ENCODE results near the gene RAB3IP.

The RAB3IP gene

DNA sequence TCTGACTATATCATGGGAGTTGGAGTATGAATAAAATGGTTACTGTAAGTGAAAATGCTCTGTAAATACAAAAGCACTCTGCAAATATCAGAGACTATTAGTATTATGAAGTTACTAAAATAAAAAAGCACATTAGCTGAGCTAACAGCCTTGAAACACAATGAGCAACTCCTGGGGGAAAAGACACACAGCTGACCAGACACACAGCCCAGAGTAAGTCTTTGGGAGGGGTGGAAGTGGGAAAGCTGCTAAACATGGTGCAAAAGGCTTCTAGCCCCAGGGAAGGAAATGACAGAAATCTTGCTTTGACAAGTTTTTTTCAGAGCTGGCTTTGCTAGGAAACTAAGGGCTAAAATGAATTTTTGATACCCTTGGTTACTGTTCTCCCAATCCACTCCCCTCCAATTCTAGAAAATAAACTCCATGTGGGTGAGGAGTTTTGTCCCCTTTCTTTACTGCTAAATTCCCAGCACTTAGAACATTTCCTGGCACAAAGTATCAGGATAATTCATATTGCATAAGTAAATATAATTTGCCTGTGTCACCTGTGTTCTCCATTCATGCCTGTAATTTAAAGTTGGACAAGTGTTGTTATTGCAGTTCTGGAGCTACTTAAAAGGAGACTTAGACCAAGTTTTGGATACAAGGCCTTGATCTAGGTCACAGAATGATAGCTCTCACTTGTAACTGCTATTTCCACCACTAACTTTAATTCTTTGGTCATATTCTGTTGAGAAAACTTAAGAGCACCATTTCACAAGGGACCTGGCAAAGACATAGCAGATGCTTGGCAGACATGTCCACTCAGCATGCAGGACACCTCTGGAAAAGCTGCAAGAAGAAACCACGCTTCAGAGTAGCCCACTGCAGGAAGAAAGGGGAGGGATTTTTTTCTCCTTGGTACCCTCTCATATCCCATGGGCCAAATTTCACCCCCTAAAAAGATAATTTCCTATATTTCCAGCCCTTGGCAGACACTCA lies 19.0 kb upstream of the RAB3IP start:
- Histone ChIP-seq H3K4me1 (ENCODE audit: control insufficient read depth in 1 of 2, insufficient read depth in 1 of 2, low read depth in 1 of 2, low read length in 1 of 2) (no peaks in the 10 kb centered on the region), H3K27ac (no peak overlapping the region), H3K36me3 (no peaks in the 10 kb centered on the region), H3K27me3 (peaks cover 9% of the 10 kb centered on the region), H3K4me3 (ENCODE audit: low read depth in 1 of 2, low read length in 1 of 2) (no peak overlapping the region), H3K9me3 (no peaks in the 10 kb centered on the region)
- TF ChIP-seq CTCF (IDR thresholded peaks at IDR 0.05), result no peak

GRCh38 chr12:69720750-69721149 lies 17.9 kb upstream of the RAB3IP start:
- H3K27me3 ChIP-seq, result peaks cover 9% of the 10 kb centered on the region
- no peak for TF ChIP-seq CTCF (IDR thresholded peaks at IDR 0.05)
- H3K36me3 ChIP-seq, result no peaks in the 10 kb centered on the region
- no peaks in the 10 kb centered on the region for H3K4me1 ChIP-seq (ENCODE audit: control insufficient read depth in 1 of 2, insufficient read depth in 1 of 2, low read depth in 1 of 2, low read length in 1 of 2)
- H3K27ac ChIP-seq, result no peak overlapping the region
- no peaks in the 10 kb centered on the region for H3K9me3 ChIP-seq
- no peak overlapping the region for H3K4me3 ChIP-seq (ENCODE audit: low read depth in 1 of 2, low read length in 1 of 2)

DNA sequence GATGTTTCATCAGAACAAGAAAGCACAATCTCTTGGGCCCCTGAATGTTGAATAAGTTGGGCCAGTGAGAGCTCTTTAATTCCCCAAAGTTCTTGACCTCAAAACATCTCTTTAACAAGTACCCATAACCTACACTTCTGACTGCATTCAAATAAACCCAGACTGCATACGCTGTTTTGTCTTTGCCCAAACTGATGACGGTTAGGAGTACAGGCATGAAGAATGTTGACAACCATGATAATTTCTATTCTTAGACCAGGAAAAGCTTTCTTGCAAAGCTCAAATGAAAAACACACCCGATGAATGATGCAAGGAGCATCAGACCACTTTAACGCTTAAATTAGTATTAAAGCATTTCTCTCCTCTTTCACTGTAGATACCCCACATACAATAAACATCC lies 11.7 kb upstream of the RAB3IP start:
- no peak for TF ChIP-seq CTCF (IDR thresholded peaks at IDR 0.05)

GRCh38 chr12:69732088-69732487 lies 6.6 kb upstream of the RAB3IP start:
- H3K9me3 ChIP-seq, result no peaks in the 10 kb centered on the region
- no peaks in the 10 kb centered on the region for H3K4me1 ChIP-seq (ENCODE audit: control insufficient read depth in 1 of 2, insufficient read depth in 1 of 2, low read depth in 1 of 2, low read length in 1 of 2)
- no peak overlapping the region for H3K4me3 ChIP-seq (ENCODE audit: low read depth in 1 of 2, low read length in 1 of 2)
- H3K36me3 ChIP-seq, result no peaks in the 10 kb centered on the region
- no peak overlapping the region for H3K27ac ChIP-seq
- H3K27me3 ChIP-seq, result peaks cover 46% of the 10 kb centered on the region
- no peak for TF ChIP-seq CTCF (IDR thresholded peaks at IDR 0.05)

More for the DNA sequence above, 11.7 kb upstream of the RAB3IP start:
- Histone ChIP-seq H3K27me3 (peaks cover 5% of the 10 kb centered on the region), H3K36me3 (no peaks in the 10 kb centered on the region), H3K27ac (no peak overlapping the region), H3K4me1 (ENCODE audit: control insufficient read depth in 1 of 2, insufficient read depth in 1 of 2, low read depth in 1 of 2, low read length in 1 of 2) (no peaks in the 10 kb centered on the region), H3K9me3 (no peaks in the 10 kb centered on the region), H3K4me3 (ENCODE audit: low read depth in 1 of 2, low read length in 1 of 2) (no peak overlapping the region)

DNA sequence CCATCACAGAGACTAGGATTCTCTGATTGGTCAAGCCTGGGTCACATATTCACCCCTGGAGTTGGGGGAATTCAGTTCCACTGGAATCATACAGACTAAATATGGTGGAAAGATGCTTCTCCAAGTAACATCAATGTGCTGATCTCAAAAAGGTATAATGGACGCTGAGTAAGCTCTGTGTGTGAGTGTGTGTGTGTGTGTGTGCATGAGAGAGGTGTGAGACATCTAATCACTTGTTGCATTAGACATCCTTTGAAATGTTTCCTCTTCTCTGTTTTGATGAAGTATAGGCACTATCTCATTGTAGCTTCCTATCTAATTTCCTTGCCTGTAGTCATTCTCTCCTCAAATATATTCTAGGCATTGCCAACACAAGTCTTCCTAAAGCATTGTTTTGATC lies 5.0 kb upstream of the RAB3IP start:
- Histone ChIP-seq H3K9me3 (no peaks in the 10 kb centered on the region), H3K36me3 (no peaks in the 10 kb centered on the region), H3K4me1 (ENCODE audit: control insufficient read depth in 1 of 2, insufficient read depth in 1 of 2, low read depth in 1 of 2, low read length in 1 of 2) (peaks cover 0 to 4% of the 10 kb centered on the region in 2 experiments), H3K4me3 (ENCODE audit: low read depth in 1 of 2, low read length in 1 of 2) (no peak overlapping the region), H3K27ac (no peak overlapping the region), H3K27me3 (peaks cover 60% of the 10 kb centered on the region)
- no peak for TF ChIP-seq CTCF (IDR thresholded peaks at IDR 0.05)
